Tibial nerve (tissue), 4 donors: ENCODE data around the gene ZBTB37.

Source experiments
- EP300 ChIP-seq, 2 donors: sonication (generic); formaldehyde crosslinking; IDR thresholded peaks; one replicate each; pipeline ENCODE4 v1.6.1; 2017; ENCODE audit warnings: antibody characterized with exemption in 2 of 2, mild to moderate bottlenecking in 1 of 2
- POLR2A ChIP-seq, 2 donors: fragments of 450-650 bp; IDR thresholded peaks; one replicate each; pipeline ENCODE4 v1.6.1; 2017; ENCODE audit warnings: antibody characterized with exemption in 2 of 2, mild to moderate bottlenecking in 2 of 2, moderate library complexity in 2 of 2
- TF ChIP-seq, protein P1 (sequence below), 5 experiments: fragments of 200-600 bp in 3 of 5; fragments of 450-650 bp in 2 of 5; sonication (generic) in 3 of 5; IDR thresholded peaks; one replicate each; pipeline ENCODE4 v1.5.1; 2016 to 2019; ENCODE audit warnings: antibody characterized with exemption in 5 of 5, mild to moderate bottlenecking in 3 of 5, moderate library complexity in 2 of 5

DNA sequence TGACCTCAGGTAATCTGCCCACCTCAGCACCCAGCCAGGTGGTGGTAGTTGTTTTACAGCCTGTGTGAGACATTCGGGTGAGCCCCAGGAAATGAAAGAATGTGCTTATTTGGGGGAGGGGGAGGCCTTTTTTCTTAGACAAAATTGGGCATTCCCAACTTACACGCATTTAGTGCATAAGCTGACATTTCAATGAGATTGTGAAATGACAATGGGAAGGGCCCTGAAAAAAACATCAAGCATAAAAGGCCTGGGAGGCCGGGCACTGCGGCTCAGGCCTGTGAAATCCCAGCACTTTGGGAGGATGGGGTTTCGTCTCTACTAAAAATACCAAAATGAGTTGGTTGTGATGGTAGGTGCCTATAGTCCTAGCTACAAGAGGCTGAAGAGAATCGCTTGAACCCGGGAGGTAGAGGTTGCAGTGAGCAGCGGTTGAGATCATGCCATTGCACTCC, 5.4 kb upstream of the ZBTB37 start:
- TF ChIP-seq, protein P1, sequence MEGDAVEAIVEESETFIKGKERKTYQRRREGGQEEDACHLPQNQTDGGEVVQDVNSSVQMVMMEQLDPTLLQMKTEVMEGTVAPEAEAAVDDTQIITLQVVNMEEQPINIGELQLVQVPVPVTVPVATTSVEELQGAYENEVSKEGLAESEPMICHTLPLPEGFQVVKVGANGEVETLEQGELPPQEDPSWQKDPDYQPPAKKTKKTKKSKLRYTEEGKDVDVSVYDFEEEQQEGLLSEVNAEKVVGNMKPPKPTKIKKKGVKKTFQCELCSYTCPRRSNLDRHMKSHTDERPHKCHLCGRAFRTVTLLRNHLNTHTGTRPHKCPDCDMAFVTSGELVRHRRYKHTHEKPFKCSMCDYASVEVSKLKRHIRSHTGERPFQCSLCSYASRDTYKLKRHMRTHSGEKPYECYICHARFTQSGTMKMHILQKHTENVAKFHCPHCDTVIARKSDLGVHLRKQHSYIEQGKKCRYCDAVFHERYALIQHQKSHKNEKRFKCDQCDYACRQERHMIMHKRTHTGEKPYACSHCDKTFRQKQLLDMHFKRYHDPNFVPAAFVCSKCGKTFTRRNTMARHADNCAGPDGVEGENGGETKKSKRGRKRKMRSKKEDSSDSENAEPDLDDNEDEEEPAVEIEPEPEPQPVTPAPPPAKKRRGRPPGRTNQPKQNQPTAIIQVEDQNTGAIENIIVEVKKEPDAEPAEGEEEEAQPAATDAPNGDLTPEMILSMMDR (IDR thresholded peaks at IDR 0.05), result no peak
- TF ChIP-seq POLR2A (IDR thresholded peaks at IDR 0.05), result no peak
- TF ChIP-seq EP300 (IDR thresholded peaks at IDR 0.05), result no peak
